Panc1 (cell line): ENCODE measurements around the gene KIFC3. TPM values are rescaled to one million over a fixed set of nuclear protein-coding genes. Genes with fewer than 3 reads are reported as not detected.

Experiments
- ATAC-seq: fragments of 200-7000 bp; cut with Tn5 transposase; 2 replicates; pipeline ENCODE4 v1.9.1; 2020; ENCODE audit warnings: mild to moderate bottlenecking, moderate library complexity
- BruUV-seq: library from RNA; stranded (reverse); fragments of 400-500 nt; replicated peaks from 2 replicates; lab custom pipeline; 2021; lab: Mats Ljungman, UMichigan
- CTCF ChIA-PET: fragments of 300-600 bp; sonication (Branson Sonifier 250); formaldehyde crosslinking; loops from one replicate; lab custom pipeline; 2022; ENCODE audit warnings: antibody characterized with exemption; lab: Charles Lee
- POLR2A ChIA-PET: fragments of 300-600 bp; sonication (Branson Sonifier 250); formaldehyde crosslinking; loops from one replicate; lab custom pipeline; 2022; ENCODE audit warnings: antibody characterized with exemption; lab: Charles Lee
- DNase-seq: peaks from one replicate; pipeline ENCODE4 v3.0.0-alpha.2; 2010; ENCODE audit warnings: low read depth, low spot score
- H3K27ac ChIP-seq: 2 replicates; pipeline ENCODE4 v1.5.1; 2011; ENCODE audit warnings: mild to moderate bottlenecking, low read length, inconsistent platforms
- H3K27me3 ChIP-seq: fragments of 200-500 bp; sonication (Bioruptor generic); 2 replicates; pipeline ENCODE4 v1.6.0; 2014; ENCODE audit warnings: low read length, inconsistent platforms; ENCODE audit not compliant: control insufficient read depth, insufficient read depth
- H3K36me3 ChIP-seq: fragments of 200-500 bp; sonication (Bioruptor generic); 2 replicates; pipeline ENCODE4 v1.5.1; 2014; ENCODE audit warnings: inconsistent platforms, mild to moderate bottlenecking, low read length, moderate library complexity; ENCODE audit not compliant: control insufficient read depth, insufficient read depth
- H3K4me1 ChIP-seq: 2 replicates; pipeline ENCODE4 v1.5.1; 2011; ENCODE audit warnings: inconsistent platforms, mild to moderate bottlenecking, low read length, moderate library complexity; ENCODE audit not compliant: control insufficient read depth, insufficient read depth
- H3K4me3 ChIP-seq, 2 experiments: 2 replicates each; pipeline ENCODE4 v1.5.1; 2011 to 2012; ENCODE audit warnings: low read depth in 2 of 2, low read length in 2 of 2, mild to moderate bottlenecking in 2 of 2, inconsistent platforms in 1 of 2, moderate library complexity in 1 of 2
- H3K9me3 ChIP-seq: fragments of 200-500 bp; sonication (Bioruptor generic); 2 replicates; pipeline ENCODE4 v1.5.1; 2014; ENCODE audit warnings: low read depth, mild to moderate bottlenecking, inconsistent platforms, low read length, moderate library complexity; ENCODE audit not compliant: control insufficient read depth, insufficient read depth
- CTCF ChIP-seq: fragments of 450-650 bp; IDR thresholded peaks from 2 replicates; pipeline ENCODE4 v1.5.1; 2017; ENCODE audit warnings: mild to moderate bottlenecking
- POLR2AphosphoS5 ChIP-seq: IDR thresholded peaks from 2 replicates; pipeline ENCODE4 v1.6.1; 2012; ENCODE audit warnings: mild to moderate bottlenecking, low read depth, low read length, moderate library complexity
- REST ChIP-seq, 2 experiments: IDR thresholded peaks; 2 replicates each; pipeline ENCODE4 v1.6.1; 2011 to 2012; ENCODE audit warnings: low read depth in 2 of 2, control low read depth in 1 of 2, low read length in 1 of 2, mild to moderate bottlenecking in 1 of 2, moderate library complexity in 1 of 2; ENCODE audit not compliant: insufficient read depth in 1 of 2
- SIN3A ChIP-seq: IDR thresholded peaks from 2 replicates; pipeline ENCODE4 v1.6.1; 2012; ENCODE audit warnings: low read depth, mild to moderate bottlenecking, low read length, moderate library complexity, borderline replicate concordance; ENCODE audit not compliant: insufficient read depth
- TCF7L2 ChIP-seq: IDR thresholded peaks from 2 replicates; pipeline ENCODE4 v1.6.1; 2011; ENCODE audit warnings: mild to moderate bottlenecking, low read depth, low read length, inconsistent platforms
- in situ Hi-C: cut with HindIII; loops from 2 replicates; pipeline ENCODE4 v1.10.0; 2016; ENCODE audit warnings: low sequenced_read_pairs, low pct_unique_long_range_greater_than_20kb
- intact Hi-C: fragments of 100-400 bp; cut with micrococcal nuclease; formaldehyde crosslinking; loops from one replicate; pipeline ENCODE4 v1.10.0; 2022; ENCODE audit not compliant: unreplicated experiment
- total RNA-seq: library from RNA; stranded (reverse); gene quantifications from one replicate; pipeline ENCODE4 v1.2.1, GENCODE V29; 2021; ENCODE audit not compliant: unreplicated experiment

Gene KIFC3
- total RNA-seq, 1 experiment from 2014 or later: 51.5 TPM

GRCh38 chr16:57773019-57773418 is 29.3 kb downstream of the KIFC3 start:
- Histone ChIP-seq H3K4me3 (no peak overlapping the region), H3K9me3 (no peaks in the 10 kb centered on the region), H3K4me1 (no peaks in the 10 kb centered on the region), H3K36me3 (no peaks in the 10 kb centered on the region; the same call in 1 of the 2 replicates), H3K27ac (no peak overlapping the region), H3K27me3 (no peaks in the 10 kb centered on the region)
- POLR2A ChIA-PET: no interaction called here
- intact Hi-C loops: no loop called here
- ATAC-seq (no peak), DNase-seq (no peak)
- in situ Hi-C loops: no loop called here
- BruUV-seq: no TSS peak
- CTCF ChIA-PET: no interaction called here
- TF ChIP-seq SIN3A (no peak), POLR2AphosphoS5 (no peak), REST (IDR thresholded peaks at IDR 0.05; ENCODE audit: insufficient read depth in 1 of 2, low read depth in 2 of 2, low read length in 1 of 2) (no peak), TCF7L2 (no peak), CTCF (no peak)

GRCh38 chr16:57771141-57771785 is 31.0 kb downstream of the KIFC3 start:
- no peaks in the 10 kb centered on the region for H3K9me3 ChIP-seq
- ATAC-seq (no peak; the same call in 1 of the 2 replicates), DNase-seq (no peak)
- H3K27ac ChIP-seq: no peak overlapping the region
- no peak overlapping the region for H3K4me3 ChIP-seq
- H3K36me3 ChIP-seq: no peaks in the 10 kb centered on the region
- in situ Hi-C loops (no loop called here), intact Hi-C loops (no loop called here)
- no peaks in the 10 kb centered on the region for H3K27me3 ChIP-seq
- no peaks in the 10 kb centered on the region for H3K4me1 ChIP-seq
- no TSS peak for BruUV-seq
- no peak for TF ChIP-seq TCF7L2
- no peak for TF ChIP-seq SIN3A
- CTCF ChIA-PET: no interaction called here
- POLR2A ChIA-PET: no interaction called here

GRCh38 chr16:57770361-57770760 is 31.9 kb downstream of the KIFC3 start:
- POLR2A ChIA-PET: no interaction called here
- in situ Hi-C loops (no loop called here), intact Hi-C loops (no loop called here)
- no peak overlapping the region for H3K27ac ChIP-seq
- no peaks in the 10 kb centered on the region for H3K36me3 ChIP-seq
- H3K4me3 ChIP-seq: no peak overlapping the region
- no TSS peak for BruUV-seq
- DNase-seq (no peak), ATAC-seq (no peak)
- H3K4me1 ChIP-seq: no peaks in the 10 kb centered on the region
- no peak for TF ChIP-seq REST (IDR thresholded peaks at IDR 0.05; ENCODE audit: insufficient read depth in 1 of 2, low read depth in 2 of 2, low read length in 1 of 2)
- TF ChIP-seq POLR2AphosphoS5: no peak
- TF ChIP-seq TCF7L2: no peak
- no peak for TF ChIP-seq CTCF
- TF ChIP-seq SIN3A: no peak
- CTCF ChIA-PET: no interaction called here
- no peaks in the 10 kb centered on the region for H3K9me3 ChIP-seq
- H3K27me3 ChIP-seq: no peaks in the 10 kb centered on the region
